Stimulated activated naive CD8-positive, alpha-beta T cell treated with anti-CD3 and anti-CD28 coated beads, Interleukin-15, amount 100 ng/mL, for 72 hours (primary cell): ENCODE results near the gene ABCC12.

Experiments
- ATAC-seq: fragments of 150-1000 bp; cut with Tn5 transposase; 2 replicates; pipeline ENCODE4 v1.10.0; 2021; ENCODE audit warnings: mild to moderate bottlenecking, moderate library complexity
- DNase-seq, 2 donors: peaks; one replicate each; pipeline ENCODE4 v3.0.0; 2021 to 2022
- H3K27ac Mint-ChIP-seq, 2 donors: one replicate each; pipeline ENCODE4 v1.8.0; 2022; ENCODE audit warnings: mild to moderate bottlenecking in 2 of 2, mixed read lengths in 2 of 2, moderate library complexity in 2 of 2
- H3K27me3 Mint-ChIP-seq: one replicate; pipeline ENCODE4 v1.8.0; 2022; ENCODE audit warnings: mixed read lengths
- H3K4me1 Mint-ChIP-seq: one replicate; pipeline ENCODE4 v1.8.0; 2022; ENCODE audit warnings: mild to moderate bottlenecking, mixed read lengths
- H3K4me3 Mint-ChIP-seq, 2 donors: one replicate each; pipeline ENCODE4 v1.8.0; 2022; ENCODE audit warnings: mild to moderate bottlenecking in 2 of 2, mixed read lengths in 2 of 2, moderate library complexity in 1 of 2
- H3K9me3 Mint-ChIP-seq, 2 donors: one replicate each; pipeline ENCODE4 v1.8.0; 2022; ENCODE audit warnings: mixed read lengths in 2 of 2

ABCC12 gene

DNA sequence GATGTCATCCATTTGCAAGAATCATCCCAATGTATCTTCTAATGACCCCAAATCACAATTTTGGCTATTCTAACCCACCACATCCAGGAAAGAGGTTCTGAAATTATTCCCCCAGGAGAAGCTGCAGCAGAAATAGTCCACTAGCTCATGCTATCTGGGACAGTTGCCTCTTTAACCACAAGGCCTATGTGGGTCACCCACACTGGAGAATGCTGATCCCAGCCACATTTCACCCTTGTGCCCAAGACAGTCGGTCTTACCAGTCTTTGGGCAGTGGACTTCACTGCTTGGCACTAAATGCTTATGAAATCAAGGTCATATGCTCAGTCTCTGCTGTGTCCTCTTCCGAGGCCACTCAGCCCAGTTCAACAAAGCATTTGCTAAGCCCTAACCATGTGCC, 27.0 kb downstream of the ABCC12 start:
- Mint-ChIP-seq H3K27ac (no peak overlapping the region), H3K4me1 (no peaks in the 10 kb centered on the region), H3K27me3 (peaks cover 54% of the 10 kb centered on the region), H3K9me3 (peaks cover 0 to 8% of the 10 kb centered on the region in 2 donors), H3K4me3 (no peak overlapping the region)
- ATAC-seq (no peak), DNase-seq (no peak)

DNA sequence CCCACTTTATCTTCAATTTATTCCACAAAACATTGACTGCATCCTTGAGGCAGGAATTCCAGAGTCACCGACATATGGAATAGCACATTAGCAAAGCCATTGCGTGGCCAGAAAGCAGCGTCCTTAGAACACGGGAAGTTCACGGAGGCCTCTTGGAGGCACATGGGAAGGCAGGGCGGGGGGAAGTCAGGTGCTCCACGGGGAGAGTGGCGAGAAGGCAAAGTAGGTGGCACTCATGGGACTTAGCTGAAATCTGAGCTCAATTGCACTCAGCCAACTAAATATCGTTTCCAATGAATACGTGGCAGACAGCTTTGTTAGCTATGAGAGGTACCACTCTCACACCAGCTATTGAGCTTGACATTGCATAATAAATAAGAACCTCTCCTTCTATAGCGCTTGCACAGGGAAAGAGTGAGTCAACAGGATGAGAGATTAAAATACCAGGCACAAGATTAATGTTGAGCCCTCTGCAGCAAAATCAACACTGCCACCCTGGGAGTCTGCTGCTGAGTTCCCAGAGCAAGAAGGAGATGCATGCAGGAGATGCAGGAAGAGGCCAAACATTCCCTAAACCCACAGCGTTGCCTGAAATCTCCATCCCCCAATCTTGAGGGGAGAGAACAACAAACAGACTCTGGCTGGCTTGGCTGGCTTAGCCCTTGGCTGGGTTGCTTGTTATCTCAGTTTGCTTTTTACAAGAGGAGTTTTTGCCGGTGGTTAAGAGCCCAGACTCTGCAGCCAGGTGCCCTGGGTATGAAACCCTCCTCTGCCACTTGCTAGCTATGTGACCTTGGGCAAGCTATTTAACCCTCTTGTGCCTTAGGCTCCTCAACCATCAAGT, 28.8 kb downstream of the ABCC12 start:
- Mint-ChIP-seq H3K4me1 (peaks cover 9% of the 10 kb centered on the region), H3K27me3 (peaks cover 54% of the 10 kb centered on the region), H3K27ac (no peak overlapping the region), H3K4me3 (no peak overlapping the region), H3K9me3 (peaks cover 0 to 8% of the 10 kb centered on the region in 2 donors)
- ATAC-seq (no peak), DNase-seq (no peak)

DNA sequence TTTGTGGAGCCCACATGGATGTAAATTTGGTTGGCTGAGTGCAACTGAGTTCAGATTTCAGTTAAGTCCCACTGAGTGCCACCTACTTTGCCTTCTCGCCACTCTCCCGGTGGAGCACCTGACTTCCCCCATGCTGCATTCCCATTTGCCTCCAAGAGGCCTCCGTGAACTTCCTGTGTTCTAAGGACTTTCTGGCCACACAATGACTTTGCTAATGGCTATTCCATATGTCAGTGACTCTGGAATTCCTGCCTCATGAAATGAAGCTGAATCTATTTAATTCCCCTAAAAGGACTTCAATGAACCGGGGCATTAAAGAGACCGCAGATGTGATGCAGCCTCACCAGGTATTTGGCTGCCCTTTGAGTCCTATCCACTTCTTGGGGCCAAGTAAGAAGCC, 29.9 kb downstream of the ABCC12 start:
- no peak for DNase-seq
- Mint-ChIP-seq H3K27ac (no peak overlapping the region), H3K4me3 (no peak overlapping the region), H3K9me3 (peaks cover 0 to 8% of the 10 kb centered on the region in 2 donors), H3K27me3 (peaks cover 45% of the 10 kb centered on the region), H3K4me1 (peaks cover 9% of the 10 kb centered on the region)
- no peak for ATAC-seq

DNA sequence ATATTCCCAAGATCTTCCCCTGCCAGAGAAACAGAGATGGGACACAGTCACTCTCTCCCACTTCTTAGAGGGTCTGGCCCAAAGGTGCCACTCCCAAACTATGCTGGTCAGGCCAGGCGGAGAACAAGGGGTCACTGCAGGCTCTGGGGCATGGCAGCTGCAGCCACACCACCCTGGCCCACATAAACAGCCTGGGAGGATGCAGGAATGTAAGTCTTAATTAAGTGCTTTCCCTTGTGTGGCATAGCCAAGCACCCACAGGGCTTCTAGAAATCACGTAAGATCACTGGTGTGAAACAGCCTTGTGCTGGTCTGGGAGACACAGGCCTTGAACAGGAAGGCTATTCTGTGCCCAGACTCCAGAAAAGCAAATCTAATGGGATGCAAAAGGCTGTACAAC, 31.5 kb downstream of the ABCC12 start:
- DNase-seq: no peak
- H3K4me1 Mint-ChIP-seq: peaks cover 9% of the 10 kb centered on the region
- no peak overlapping the region for H3K27ac Mint-ChIP-seq
- no peak for ATAC-seq
- H3K9me3 Mint-ChIP-seq: peaks cover 0 to 8% of the 10 kb centered on the region in 2 donors
- H3K4me3 Mint-ChIP-seq: no peak overlapping the region
- peaks cover 37% of the 10 kb centered on the region for H3K27me3 Mint-ChIP-seq

DNA sequence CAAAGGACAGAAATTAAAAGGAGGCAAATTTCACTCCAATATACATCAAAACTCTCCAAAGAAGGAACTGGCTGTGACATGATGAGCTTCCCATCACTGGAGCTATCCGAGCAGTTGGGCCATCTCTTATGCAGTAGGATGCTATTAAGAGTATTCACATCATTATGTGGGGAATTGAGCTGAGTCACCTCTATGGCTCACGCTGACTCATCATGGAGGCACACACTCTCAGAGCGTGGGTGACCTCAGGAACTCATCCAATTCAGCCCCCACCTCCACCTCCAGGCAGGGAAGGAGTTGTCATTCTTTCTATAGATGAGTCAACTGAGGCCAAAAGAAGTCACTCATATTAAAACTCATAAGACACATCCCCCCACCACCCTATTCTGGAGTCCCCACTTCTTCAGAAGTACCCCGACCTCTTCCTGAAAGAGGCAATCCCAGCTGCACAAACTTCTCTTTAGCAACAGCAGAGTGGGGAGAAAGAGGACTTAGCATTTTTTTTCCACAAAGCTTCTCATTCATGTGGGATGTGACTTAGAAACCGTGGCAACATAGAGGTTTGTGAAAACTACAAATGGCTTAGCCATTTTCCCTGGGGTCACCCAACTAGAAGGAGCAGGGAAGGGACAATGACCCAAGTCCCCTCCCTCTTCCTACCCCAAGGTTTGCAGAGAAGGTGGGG, 32.5 kb downstream of the ABCC12 start:
- Mint-ChIP-seq H3K27ac (no peak overlapping the region), H3K27me3 (peaks cover 31% of the 10 kb centered on the region), H3K4me1 (peaks cover 9% of the 10 kb centered on the region), H3K4me3 (no peak overlapping the region), H3K9me3 (peaks cover 0 to 8% of the 10 kb centered on the region in 2 donors)
- DNase-seq (peak in 1 of 2 donors; percentile 36), ATAC-seq (peak; percentile 85)

DNA sequence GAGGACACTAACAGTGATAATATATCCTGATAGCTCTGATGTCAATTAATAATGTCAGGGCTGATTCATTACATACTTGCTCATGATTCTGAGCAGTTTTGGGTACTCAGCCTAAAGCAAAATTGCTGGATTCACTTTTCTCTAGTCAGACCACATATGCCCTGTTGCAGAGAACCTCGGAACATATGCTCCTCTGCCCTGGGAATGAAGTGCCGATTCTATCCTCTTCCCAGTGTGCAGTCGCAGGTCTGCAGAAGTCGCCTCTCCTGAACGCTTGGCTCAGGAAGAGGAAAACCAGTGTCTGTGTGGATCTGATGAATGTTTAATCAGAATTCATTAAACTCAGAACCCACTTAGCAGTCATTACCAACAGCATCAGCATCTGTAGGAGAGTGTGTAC, 34.5 kb downstream of the ABCC12 start:
- Mint-ChIP-seq H3K27me3 (peaks cover 28% of the 10 kb centered on the region), H3K4me1 (peaks cover 9% of the 10 kb centered on the region), H3K4me3 (no peak overlapping the region), H3K9me3 (peaks cover 0 to 8% of the 10 kb centered on the region in 2 donors), H3K27ac (no peak overlapping the region)
- ATAC-seq (no peak), DNase-seq (no peak)

DNA sequence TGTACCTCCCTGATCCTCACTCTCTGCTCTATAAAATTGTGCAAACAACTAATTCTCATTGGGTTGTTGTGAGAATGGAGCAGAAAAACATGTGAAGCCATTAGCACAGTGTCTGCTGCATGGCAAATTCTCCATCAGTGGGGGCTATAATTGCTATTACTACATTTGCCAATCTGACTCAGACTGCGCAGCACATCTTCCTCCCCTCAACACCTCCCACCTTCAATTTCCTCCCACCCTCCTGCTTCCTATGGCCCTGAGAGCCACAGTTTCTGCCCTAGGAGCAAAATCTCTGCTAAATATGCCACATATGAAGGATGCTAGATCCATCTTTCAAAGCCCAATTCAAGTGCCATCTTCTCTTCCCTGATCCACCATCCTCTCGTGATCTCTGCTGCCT, 37.0 kb downstream of the ABCC12 start:
- DNase-seq: no peak
- peaks cover 9% of the 10 kb centered on the region for H3K4me1 Mint-ChIP-seq
- H3K27ac Mint-ChIP-seq: no peak overlapping the region
- no peak overlapping the region for H3K4me3 Mint-ChIP-seq
- no peak for ATAC-seq
- no peaks in the 10 kb centered on the region for H3K9me3 Mint-ChIP-seq
- H3K27me3 Mint-ChIP-seq: peaks cover 26% of the 10 kb centered on the region

DNA sequence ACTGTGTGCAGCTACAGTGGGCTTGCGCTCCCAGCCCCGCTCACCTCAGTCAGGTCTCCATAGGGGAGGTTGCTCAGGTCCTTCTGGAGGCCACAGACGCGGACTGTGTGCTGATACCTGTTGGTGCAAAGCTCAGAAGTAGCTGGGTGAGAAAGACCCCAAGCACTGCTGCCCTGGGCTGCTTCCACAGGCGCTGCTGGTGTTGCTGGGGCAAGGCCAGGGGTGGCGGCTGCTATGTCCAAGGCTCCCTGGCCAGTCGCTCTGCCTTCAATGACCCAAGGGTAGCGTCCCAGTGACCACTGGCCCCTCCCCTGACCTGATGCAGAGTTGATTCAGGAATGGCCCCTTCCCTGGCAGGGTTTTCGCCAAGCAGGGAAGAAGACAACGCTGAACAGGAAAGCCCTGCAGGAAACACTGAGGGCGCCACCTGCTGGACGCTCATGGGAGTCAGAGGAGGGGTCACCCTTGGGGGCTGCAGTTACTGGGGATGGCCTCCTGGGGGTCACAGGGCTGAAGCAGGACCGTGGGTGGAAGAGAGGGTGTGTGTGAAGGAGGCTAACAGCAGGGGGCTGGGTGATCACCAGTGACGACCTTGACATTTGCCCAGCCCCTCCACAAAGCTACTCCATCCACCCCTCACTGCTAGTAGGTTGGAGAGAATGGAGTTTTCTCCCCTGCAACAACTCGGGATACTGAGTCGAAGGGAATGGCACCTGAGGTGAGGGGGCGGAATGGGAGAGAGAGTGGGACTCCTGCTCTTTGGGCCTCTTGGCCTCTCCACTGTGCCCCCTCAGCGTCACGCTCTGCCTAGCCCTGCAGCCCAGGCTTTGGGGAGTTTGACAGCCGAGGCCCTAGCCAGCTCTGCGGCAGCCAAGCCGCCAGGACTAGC, 38.3 kb downstream of the ABCC12 start:
- Mint-ChIP-seq H3K9me3 (no peaks in the 10 kb centered on the region), H3K27ac (no peak overlapping the region), H3K4me1 (no peaks in the 10 kb centered on the region), H3K4me3 (no peak overlapping the region), H3K27me3 (peaks cover 30% of the 10 kb centered on the region)
- DNase-seq (peak; percentile 56 to 63), ATAC-seq (peak; percentile 84)

DNA sequence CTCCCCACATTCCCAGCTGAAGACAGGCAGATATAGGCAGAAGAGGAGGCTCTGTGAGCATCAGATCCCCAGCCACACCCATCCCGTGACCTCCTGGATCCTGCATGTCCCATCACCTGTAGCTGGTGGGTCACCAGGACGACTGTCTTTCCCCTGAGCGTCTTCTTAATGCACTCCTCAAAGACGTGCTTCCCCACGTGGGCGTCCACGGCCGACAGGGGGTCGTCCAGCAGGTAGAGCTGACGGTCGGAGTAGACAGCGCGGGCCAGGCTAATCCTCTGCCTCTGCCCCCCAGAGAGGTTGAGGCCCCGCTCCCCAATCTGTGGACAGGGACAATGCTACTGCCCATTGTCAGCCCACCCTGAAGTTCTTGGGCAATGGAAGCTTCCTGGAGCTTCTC, 40.5 kb downstream of the ABCC12 start:
- H3K4me3 Mint-ChIP-seq: no peak overlapping the region
- no peak overlapping the region for H3K27ac Mint-ChIP-seq
- H3K27me3 Mint-ChIP-seq: peaks cover 37% of the 10 kb centered on the region
- DNase-seq: no peak
- no peaks in the 10 kb centered on the region for H3K4me1 Mint-ChIP-seq
- no peaks in the 10 kb centered on the region for H3K9me3 Mint-ChIP-seq
- ATAC-seq: no peak

DNA sequence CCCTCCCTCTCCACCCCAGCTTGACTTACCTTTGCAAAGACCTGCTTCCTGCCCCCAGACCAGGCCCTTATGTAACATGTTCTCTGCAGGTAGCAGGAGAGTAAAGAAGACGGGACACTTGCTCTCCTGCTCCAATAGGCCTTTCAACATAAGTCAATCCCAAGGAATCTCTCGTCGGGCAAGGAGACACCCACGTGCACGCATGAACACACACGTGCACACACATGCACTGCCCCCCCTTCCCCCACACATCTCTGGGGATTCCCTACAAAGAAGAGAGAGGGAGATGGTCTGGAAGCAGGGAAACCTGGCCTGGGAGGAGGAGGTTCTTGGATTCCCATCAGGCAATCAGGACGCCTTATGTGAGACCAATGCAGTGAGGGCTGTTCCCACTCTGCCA, 41.4 kb downstream of the ABCC12 start:
- Mint-ChIP-seq H3K27ac (no peak overlapping the region), H3K4me3 (no peak overlapping the region), H3K9me3 (no peaks in the 10 kb centered on the region), H3K27me3 (peaks cover 37% of the 10 kb centered on the region), H3K4me1 (no peaks in the 10 kb centered on the region)
- DNase-seq (no peak), ATAC-seq (no peak)

DNA sequence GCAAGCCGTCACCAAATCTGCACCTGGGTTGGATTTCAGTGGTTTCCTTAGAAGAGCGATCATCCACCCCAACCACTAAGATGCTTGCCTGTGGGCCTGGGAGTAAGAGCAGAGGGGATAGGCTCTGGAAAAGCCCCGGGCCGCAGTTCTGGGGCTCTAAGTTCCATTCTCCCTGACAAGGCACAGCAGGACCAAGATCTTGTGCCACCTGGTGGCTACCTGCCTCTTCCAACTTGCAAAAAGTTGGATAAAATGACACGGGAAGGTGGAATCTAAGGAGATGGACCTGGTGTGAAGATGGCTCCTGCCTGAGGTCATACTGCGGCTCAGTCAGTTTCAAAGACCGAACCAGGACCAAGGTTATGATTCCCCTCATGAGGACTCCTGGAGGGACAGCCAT, 42.3 kb downstream of the ABCC12 start:
- Mint-ChIP-seq H3K9me3 (no peaks in the 10 kb centered on the region), H3K4me3 (no peak overlapping the region), H3K4me1 (no peaks in the 10 kb centered on the region), H3K27ac (no peak overlapping the region), H3K27me3 (peaks cover 37% of the 10 kb centered on the region)
- no peak for DNase-seq
- no peak for ATAC-seq

DNA sequence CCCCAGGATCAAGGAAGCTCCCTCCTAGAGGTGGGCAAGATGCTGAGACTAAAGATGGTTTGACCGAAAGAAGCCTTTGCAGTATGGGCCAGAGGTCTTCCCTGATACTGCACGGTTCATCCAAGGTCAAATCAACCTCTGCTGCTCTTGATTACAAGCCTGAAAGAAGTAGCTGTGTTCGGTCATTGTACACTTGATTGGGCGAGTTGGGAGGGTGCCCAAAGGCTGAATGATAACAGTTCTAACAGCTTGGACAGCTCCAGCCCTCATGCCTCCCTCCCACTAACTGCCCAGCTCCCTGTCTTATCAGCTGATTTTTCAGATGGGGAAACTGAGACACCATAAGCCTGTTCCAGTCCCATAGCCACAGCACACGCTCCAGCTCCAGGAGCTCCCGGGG, 42.8 kb downstream of the ABCC12 start:
- no peak for DNase-seq
- Mint-ChIP-seq H3K27me3 (peaks cover 37% of the 10 kb centered on the region), H3K9me3 (no peaks in the 10 kb centered on the region), H3K27ac (no peak overlapping the region), H3K4me1 (no peaks in the 10 kb centered on the region), H3K4me3 (no peak overlapping the region)
- ATAC-seq: no peak

DNA sequence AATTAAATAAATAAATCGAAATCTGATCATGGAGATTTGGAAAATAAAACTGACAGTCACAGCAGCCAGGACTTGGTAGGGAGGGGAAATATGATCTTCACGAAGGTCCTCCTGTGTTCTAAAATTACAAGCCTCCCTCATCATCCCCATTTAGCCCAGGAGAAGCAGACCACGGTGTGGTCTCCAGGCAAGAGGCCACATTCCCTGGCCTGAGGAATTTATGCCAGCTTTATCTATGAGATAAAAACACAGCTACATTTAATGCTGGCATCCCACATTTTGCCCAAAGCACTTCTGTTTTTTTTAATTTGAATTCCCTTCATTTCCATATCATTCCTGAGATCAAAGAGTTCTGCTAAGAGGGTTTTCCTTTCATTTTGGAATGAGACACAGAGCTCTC, 43.2 kb downstream of the ABCC12 start:
- Mint-ChIP-seq H3K4me3 (no peak overlapping the region), H3K27me3 (peaks cover 37% of the 10 kb centered on the region), H3K4me1 (no peaks in the 10 kb centered on the region), H3K27ac (no peak overlapping the region), H3K9me3 (no peaks in the 10 kb centered on the region)
- ATAC-seq (no peak), DNase-seq (no peak)

DNA sequence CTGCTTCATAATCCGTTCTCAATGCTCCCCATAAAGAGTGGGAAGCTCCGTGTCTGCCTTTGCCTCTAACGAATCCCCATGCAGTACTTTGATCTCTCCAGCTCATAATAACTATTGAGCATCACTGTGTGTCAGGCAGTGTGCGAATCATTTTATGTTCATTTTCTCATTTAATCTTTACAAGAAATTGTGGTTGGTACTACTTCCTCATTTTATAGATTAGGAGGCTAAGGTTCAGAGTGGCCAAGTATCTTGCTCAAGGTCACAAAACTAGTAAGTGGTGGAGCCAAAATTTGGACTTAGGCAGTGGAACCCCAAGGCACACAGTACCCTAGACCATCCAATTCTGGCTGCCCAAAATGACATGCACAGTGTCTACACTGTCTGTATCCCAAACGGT, 44.8 kb downstream of the ABCC12 start:
- Mint-ChIP-seq H3K4me1 (no peaks in the 10 kb centered on the region), H3K4me3 (no peak overlapping the region), H3K9me3 (no peaks in the 10 kb centered on the region), H3K27ac (no peak overlapping the region), H3K27me3 (peaks cover 38% of the 10 kb centered on the region)
- ATAC-seq (no peak), DNase-seq (no peak)

DNA sequence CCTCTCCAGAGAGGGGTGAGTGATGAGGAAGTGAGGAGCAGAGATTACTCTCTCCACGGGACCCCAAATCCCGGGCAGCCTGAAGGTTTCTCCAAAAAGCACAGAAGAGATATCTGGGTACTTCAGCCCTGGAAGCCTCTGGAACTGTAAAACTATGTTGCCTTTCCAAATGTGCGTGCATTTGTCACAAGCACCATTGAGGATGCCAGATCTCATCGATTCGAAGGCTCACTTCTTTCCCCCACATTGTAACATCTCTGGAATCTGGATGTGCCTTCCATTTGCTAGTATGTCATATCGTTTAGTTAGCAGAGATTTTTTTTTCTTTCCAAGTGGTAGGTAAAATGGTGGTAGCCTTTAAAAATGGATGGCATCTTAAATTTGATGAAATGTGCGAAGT, 45.8 kb downstream of the ABCC12 start:
- Mint-ChIP-seq H3K4me1 (no peaks in the 10 kb centered on the region), H3K4me3 (no peak overlapping the region), H3K9me3 (no peaks in the 10 kb centered on the region), H3K27me3 (peaks cover 31% of the 10 kb centered on the region), H3K27ac (no peak overlapping the region)
- ATAC-seq (no peak), DNase-seq (no peak)

DNA sequence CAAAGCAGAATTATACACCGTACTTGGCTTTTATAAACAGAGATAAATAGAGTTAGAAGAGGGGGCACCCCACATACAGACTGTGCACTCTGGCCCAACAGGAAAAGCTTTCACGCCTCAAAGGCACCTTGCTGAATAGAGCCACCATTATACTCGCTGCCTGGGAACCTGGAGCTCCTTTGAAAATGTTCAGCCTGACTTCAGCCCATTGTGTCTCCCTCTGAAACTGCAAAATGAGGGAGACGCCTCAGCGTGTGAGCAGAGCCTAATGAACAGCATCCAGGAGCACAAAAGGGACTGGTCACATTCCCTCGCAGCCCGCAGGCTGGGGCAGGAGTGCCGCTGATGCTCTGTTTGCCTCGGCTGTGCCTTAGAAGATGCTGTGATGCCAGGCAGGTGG, 46.3 kb downstream of the ABCC12 start:
- ATAC-seq (no peak), DNase-seq (no peak)
- H3K27ac Mint-ChIP-seq: no peak overlapping the region
- H3K4me1 Mint-ChIP-seq: no peaks in the 10 kb centered on the region
- no peak overlapping the region for H3K4me3 Mint-ChIP-seq
- no peaks in the 10 kb centered on the region for H3K9me3 Mint-ChIP-seq
- peaks cover 26% of the 10 kb centered on the region for H3K27me3 Mint-ChIP-seq
